ENCODE data around the gene KRT73. TPM values are rescaled to one million over a fixed set of nuclear protein-coding genes. Genes with fewer than 3 reads are reported as not detected.

KRT73 gene
- total RNA-seq, 2 experiments from 2014 or later, result 67.2 to 69.7 TPM

DNA sequence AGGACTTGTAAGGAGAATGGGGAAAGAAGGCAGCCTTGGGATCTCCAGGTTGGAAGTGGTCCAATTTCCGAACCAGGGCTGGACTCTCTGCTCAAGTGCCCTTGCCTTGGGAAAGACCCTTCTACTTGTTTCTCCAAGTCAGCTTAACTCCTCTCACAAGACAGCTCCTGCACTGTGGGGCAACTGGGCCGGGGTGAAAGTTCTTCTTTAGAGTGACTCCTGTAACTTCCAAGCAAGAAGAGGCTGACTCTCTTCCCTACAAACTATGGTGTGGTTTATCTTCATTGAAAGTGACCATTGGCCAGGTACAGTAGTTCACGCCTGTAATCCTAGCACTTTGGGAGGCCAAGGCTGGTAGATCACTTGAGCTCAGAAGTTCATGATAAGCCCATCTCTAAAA is 48.1 kb upstream of the KRT73 start:
- Mint-ChIP-seq H3K27me3 (no peaks in the 10 kb centered on the region), H3K9me3 (no peaks in the 10 kb centered on the region), H3K27ac (no peak overlapping the region), H3K4me3 (no peak overlapping the region), H3K36me3 (ENCODE audit: low read depth) (no peaks in the 10 kb centered on the region), H3K4me1 (ENCODE audit: low read depth) (peaks cover 13% of the 10 kb centered on the region)
- H3K4me3 ChIP-seq (ENCODE audit: low read length), result no peak overlapping the region
- ChIA-PET CTCF (no interaction called here), POLR2A (interaction anchor here (0.9 kb wide), 1 partner anchor 19 kb away, joined by 4 read pairs; no protein-coding TSS in a partner anchor)
- DNase-seq (no peak), ATAC-seq (ENCODE audit: poor library complexity) (no peak)
- no peaks in the 10 kb centered on the region for H3K9me3 ChIP-seq (ENCODE audit: control insufficient read depth in 1 of 2, insufficient read depth in 1 of 2, low read length in 2 of 2)
- H3K27ac ChIP-seq (ENCODE audit: low read depth in 1 of 2, low read length in 2 of 2), result no peak overlapping the region
- peaks cover 8% of the 10 kb centered on the region for H3K4me1 ChIP-seq (ENCODE audit: insufficient read depth, low read length)
- intact Hi-C loops (cut with DNase I, micrococcal nuclease), result no loop called here
- TF ChIP-seq, protein P1, sequence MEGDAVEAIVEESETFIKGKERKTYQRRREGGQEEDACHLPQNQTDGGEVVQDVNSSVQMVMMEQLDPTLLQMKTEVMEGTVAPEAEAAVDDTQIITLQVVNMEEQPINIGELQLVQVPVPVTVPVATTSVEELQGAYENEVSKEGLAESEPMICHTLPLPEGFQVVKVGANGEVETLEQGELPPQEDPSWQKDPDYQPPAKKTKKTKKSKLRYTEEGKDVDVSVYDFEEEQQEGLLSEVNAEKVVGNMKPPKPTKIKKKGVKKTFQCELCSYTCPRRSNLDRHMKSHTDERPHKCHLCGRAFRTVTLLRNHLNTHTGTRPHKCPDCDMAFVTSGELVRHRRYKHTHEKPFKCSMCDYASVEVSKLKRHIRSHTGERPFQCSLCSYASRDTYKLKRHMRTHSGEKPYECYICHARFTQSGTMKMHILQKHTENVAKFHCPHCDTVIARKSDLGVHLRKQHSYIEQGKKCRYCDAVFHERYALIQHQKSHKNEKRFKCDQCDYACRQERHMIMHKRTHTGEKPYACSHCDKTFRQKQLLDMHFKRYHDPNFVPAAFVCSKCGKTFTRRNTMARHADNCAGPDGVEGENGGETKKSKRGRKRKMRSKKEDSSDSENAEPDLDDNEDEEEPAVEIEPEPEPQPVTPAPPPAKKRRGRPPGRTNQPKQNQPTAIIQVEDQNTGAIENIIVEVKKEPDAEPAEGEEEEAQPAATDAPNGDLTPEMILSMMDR (IDR thresholded peaks at IDR 0.05), result no peak
- H3K27me3 ChIP-seq (ENCODE audit: control insufficient read depth in 1 of 2, insufficient read depth in 2 of 2, low read length in 2 of 2), result no peaks in the 10 kb centered on the region
- H3K36me3 ChIP-seq (ENCODE audit: insufficient read depth, low read length), result no peaks in the 10 kb centered on the region

- H3K27me3 Mint-ChIP-seq, result no peaks in the 10 kb centered on the region
- H3K27ac Mint-ChIP-seq, result no peak overlapping the region
- H3K4me3 Mint-ChIP-seq, result no peak overlapping the region
- H3K4me1 Mint-ChIP-seq (ENCODE audit: low read depth), result peaks cover 20% of the 10 kb centered on the region
- ChIA-PET POLR2A (interaction anchor here (1.0 kb wide), 1 partner anchor 77 kb away, joined by 3 read pairs; no protein-coding TSS in a partner anchor), CTCF (no interaction called here)
- H3K36me3 ChIP-seq (ENCODE audit: insufficient read depth, low read length), result no peaks in the 10 kb centered on the region
- no peaks in the 10 kb centered on the region for H3K9me3 ChIP-seq (ENCODE audit: control insufficient read depth in 1 of 2, insufficient read depth in 1 of 2, low read length in 2 of 2)
- peaks cover 8% of the 10 kb centered on the region for H3K4me1 ChIP-seq (ENCODE audit: insufficient read depth, low read length)
- no peaks in the 10 kb centered on the region for H3K36me3 Mint-ChIP-seq (ENCODE audit: low read depth)
- ATAC-seq (ENCODE audit: poor library complexity) (no peak), DNase-seq (no peak)
- H3K27me3 ChIP-seq (ENCODE audit: control insufficient read depth in 1 of 2, insufficient read depth in 2 of 2, low read length in 2 of 2), result no peaks in the 10 kb centered on the region
- no peak overlapping the region for H3K27ac ChIP-seq (ENCODE audit: low read depth in 1 of 2, low read length in 2 of 2)
- no peaks in the 10 kb centered on the region for H3K9me3 Mint-ChIP-seq
- no peak overlapping the region for H3K4me3 ChIP-seq (ENCODE audit: low read length)
- intact Hi-C loops (cut with DNase I, micrococcal nuclease), result no loop called here
- TF ChIP-seq, protein P1 (IDR thresholded peaks at IDR 0.05), result no peak
Measured at GRCh38 chr12:52663420-52663819, 45.1 kb upstream of the KRT73 start.

GRCh38 chr12:52662918-52663229 is 44.5 kb upstream of the KRT73 start:
- CTCF ChIA-PET, result no interaction called here

More at GRCh38 chr12:52662918-52663229, 44.5 kb upstream of the KRT73 start:
- Mint-ChIP-seq H3K4me3 (no peak overlapping the region), H3K36me3 (ENCODE audit: low read depth) (no peaks in the 10 kb centered on the region), H3K4me1 (ENCODE audit: low read depth) (peaks cover 20% of the 10 kb centered on the region), H3K27ac (no peak overlapping the region), H3K9me3 (no peaks in the 10 kb centered on the region), H3K27me3 (no peaks in the 10 kb centered on the region)
- no peak for ATAC-seq (ENCODE audit: poor library complexity)
- H3K4me3 ChIP-seq (ENCODE audit: low read length), result no peak overlapping the region
- no peaks in the 10 kb centered on the region for H3K9me3 ChIP-seq (ENCODE audit: control insufficient read depth in 1 of 2, insufficient read depth in 1 of 2, low read length in 2 of 2)
- H3K27ac ChIP-seq (ENCODE audit: low read depth in 1 of 2, low read length in 2 of 2), result no peak overlapping the region
- TF ChIP-seq, protein P1 (IDR thresholded peaks at IDR 0.05), result no peak
- H3K27me3 ChIP-seq (ENCODE audit: control insufficient read depth in 1 of 2, insufficient read depth in 2 of 2, low read length in 2 of 2), result no peaks in the 10 kb centered on the region
- DNase-seq, result no peak
- POLR2A ChIA-PET, result interaction anchor here (1.0 kb wide), 1 partner anchor 77 kb away, joined by 3 read pairs; no protein-coding TSS in a partner anchor
- peaks cover 8% of the 10 kb centered on the region for H3K4me1 ChIP-seq (ENCODE audit: insufficient read depth, low read length)
- intact Hi-C loops (cut with DNase I, micrococcal nuclease), result no loop called here
- H3K36me3 ChIP-seq (ENCODE audit: insufficient read depth, low read length), result no peaks in the 10 kb centered on the region

Data from CD4-positive, alpha-beta T cell (primary cell).